K562 (cell line): ENCODE data around the gene METRNL. TPM values are rescaled to one million over a fixed set of nuclear protein-coding genes. Genes with fewer than 3 reads are reported as not detected.

Experiments used
- ATAC-seq: fragments of 200-7000 bp; cut with Tn5 transposase; 3 replicates; pipeline ENCODE4 v1.9.1; 2020; ENCODE audit warnings: moderate library complexity
- BruUV-seq: library from RNA; stranded (reverse); fragments of 400-500 nt; replicated peaks from 2 replicates; lab custom pipeline; 2021; lab: Mats Ljungman, UMichigan
- CTCF ChIA-PET: fragments of 300-600 bp; formaldehyde crosslinking; extraction: SDS; loops from one replicate; lab custom pipeline; 2021; ENCODE audit warnings: low intra/inter-chr PET ratio; lab: Yijun Ruan, JAX
- POLR2A ChIA-PET: fragments of 300-600, 350-650 bp; sonication (Branson Sonifier 250); formaldehyde crosslinking; extraction: SDS; loops from one replicate; lab custom pipeline; 2021; ENCODE audit warnings: antibody characterized with exemption, inconsistent platforms; lab: Yijun Ruan, JAX
- DNase-seq, 4 experiments: peaks; one replicate each; pipeline versions ENCODE4 v3.0.0 to v3.0.0-alpha.2; 2011 to 2018; ENCODE audit warnings: low spot score in 3 of 4, mixed read lengths in 3 of 4; ENCODE audit errors: extremely low read depth in 1 of 4
- FAIRE-seq: peaks from 2 replicates; lab custom pipeline; 2011; peaks lifted over from hg19 to GRCh38; lab: Jason Lieb, UNC
- H2AFZ ChIP-seq: 2 replicates; pipeline ENCODE4 v1.6.0; 2011; ENCODE audit warnings: low read depth, low read length, control low read depth, inconsistent platforms
- H3K27ac ChIP-seq: fragments of 200-600 bp; 3 replicates; pipeline ENCODE4 v1.8.0; 2011; ENCODE audit warnings: low read depth, mild to moderate bottlenecking, control low read depth, inconsistent platforms, low read length, moderate library complexity, mixed read lengths; ENCODE audit errors: extremely low read depth
- H3K27me3 ChIP-seq, 2 experiments: fragments of 300-600 bp in 1 of 2; 2 replicates in 1 of 2; 3 replicates in 1 of 2; pipeline versions ENCODE4 v1.6.0 to v1.8.0; 2011; ENCODE audit warnings: inconsistent platforms in 2 of 2, low read length in 2 of 2, mild to moderate bottlenecking in 1 of 2, mixed read lengths in 1 of 2, moderate library complexity in 1 of 2; ENCODE audit not compliant: control insufficient read depth in 2 of 2, insufficient read depth in 2 of 2
- H3K36me3 ChIP-seq: fragments of 300-600 bp; 3 replicates; pipeline ENCODE4 v1.8.0; 2011; ENCODE audit warnings: mild to moderate bottlenecking, low read length, inconsistent platforms; ENCODE audit not compliant: control insufficient read depth, insufficient read depth
- H3K4me1 ChIP-seq, 2 experiments: fragments of 200-600 bp in 1 of 2; replicated peaks in 1 of 2; 2 replicates in 1 of 2; 3 replicates in 1 of 2; pipeline versions ENCODE4 v1.5.1 to v1.8.0; 2011; ENCODE audit warnings: inconsistent platforms in 2 of 2, low read length in 2 of 2, mild to moderate bottlenecking in 1 of 2, mixed read lengths in 1 of 2, moderate library complexity in 1 of 2; ENCODE audit not compliant: control insufficient read depth in 2 of 2, insufficient read depth in 2 of 2
- H3K4me2 ChIP-seq: 2 replicates; pipeline ENCODE4 v1.6.1; 2011; ENCODE audit warnings: low read length, control low read depth, inconsistent platforms, mixed read lengths; ENCODE audit not compliant: insufficient read depth
- H3K4me3 ChIP-seq: fragments of 200-600 bp; sonication (generic), shearing (Covaris generic); 2 replicates; pipeline ENCODE4 v1.5.1; 2016; ENCODE audit warnings: control low read depth, inconsistent platforms
- H3K79me2 ChIP-seq: fragments of 200-600 bp; 3 replicates; pipeline ENCODE4 v1.8.0; 2011; ENCODE audit warnings: low read length, inconsistent platforms; ENCODE audit not compliant: control insufficient read depth, insufficient read depth
- H3K9ac ChIP-seq, 2 experiments: 2 replicates each; pipeline versions ENCODE4 v1.6.0 to v1.6.1; 2011; ENCODE audit warnings: low read depth in 2 of 2, low read length in 2 of 2, control low read depth in 1 of 2, inconsistent platforms in 1 of 2, mild to moderate bottlenecking in 1 of 2, mixed read lengths in 1 of 2; ENCODE audit not compliant: insufficient read depth in 1 of 2
- H3K9me1 ChIP-seq: one replicate; pipeline ENCODE4 v1.6.0; 2011; ENCODE audit warnings: inconsistent platforms, mild to moderate bottlenecking, low read length, moderate library complexity; ENCODE audit not compliant: control insufficient read depth, insufficient read depth
- H3K9me3 ChIP-seq: replicated peaks from 2 replicates; pipeline ENCODE4 v1.5.1; 2011; ENCODE audit warnings: low read depth, low read length, inconsistent platforms; ENCODE audit not compliant: control insufficient read depth, insufficient read depth
- H4K20me1 ChIP-seq: replicated peaks from 2 replicates; pipeline ENCODE4 v1.6.1; 2011; ENCODE audit warnings: low read length, inconsistent platforms, mixed read lengths; ENCODE audit not compliant: control insufficient read depth, insufficient read depth
- CGGBP1 ChIP-seq: fragments of 250-450 bp; sonication (Bioruptor Pico); IDR thresholded peaks from 2 replicates; pipeline ENCODE4 v1.9.0; 2021; ENCODE audit warnings: mild to moderate bottlenecking
- HNRNPK ChIP-seq: fragments of 200-400 bp; formaldehyde crosslinking; IDR thresholded peaks from one replicate; pipeline ENCODE4 v1.6.1; 2018; ENCODE audit warnings: mild to moderate bottlenecking, low read depth, low read length; ENCODE audit not compliant: poor library complexity, severe bottlenecking
- NR3C1 ChIP-seq: sonication (generic); formaldehyde crosslinking; IDR thresholded peaks from 2 replicates; pipeline ENCODE4 v1.8.1; 2022; ENCODE audit warnings: missing genetic modification reagents
- RBM39 ChIP-seq: fragments of 200-400 bp; formaldehyde crosslinking; optimal IDR thresholded peaks from 2 replicates; pipeline ENCODE3; 2018; ENCODE audit warnings: low read depth, low read length
- SREBF1 ChIP-seq: fragments of 150-350 bp; IDR thresholded peaks from 2 replicates; pipeline ENCODE4 v1.6.1; 2014; ENCODE audit warnings: antibody characterized with exemption, low read depth, low read length, borderline replicate concordance
- TAF9B ChIP-seq: fragments of 450-650 bp; IDR thresholded peaks from 2 replicates; pipeline ENCODE4 v1.6.1; 2018; ENCODE audit warnings: mild to moderate bottlenecking; ENCODE audit not compliant: partially characterized antibody
- TCF7 ChIP-seq: sonication (generic); IDR thresholded peaks from 2 replicates; pipeline ENCODE4 v1.6.1; 2016; ENCODE audit warnings: antibody characterized with exemption, borderline replicate concordance
- XRCC5 ChIP-seq: fragments of 200-400 bp; formaldehyde crosslinking; IDR thresholded peaks from 2 replicates; pipeline ENCODE4 v1.6.1; 2017; ENCODE audit warnings: low read depth, mild to moderate bottlenecking, low read length
- ZFP1 ChIP-seq: fragments of 450-650 bp; formaldehyde crosslinking; IDR thresholded peaks from 2 replicates; pipeline ENCODE4 v1.4.0; 2020; ENCODE audit warnings: mild to moderate bottlenecking, mixed read lengths
- ZNF174 ChIP-seq: fragments of 250-450 bp; sonication (Bioruptor Pico); IDR thresholded peaks from 2 replicates; pipeline ENCODE4 v1.4.0; 2020; ENCODE audit warnings: mild to moderate bottlenecking
- ZNF699 ChIP-seq: fragments of 250-450 bp; sonication (Bioruptor Pico); IDR thresholded peaks from 2 replicates; pipeline ENCODE4 v1.8.0; 2021; ENCODE audit warnings: mild to moderate bottlenecking, moderate library complexity; ENCODE audit not compliant: insufficient replicate concordance
- WGBS: fragments of 100-300 bp; shearing (Covaris generic); methylation state at CpG from one replicate; pipeline ENCODE4 v1.1.6; 2016; ENCODE audit warnings: low coverage, mixed read lengths; ENCODE audit not compliant: insufficient coverage; ENCODE audit errors: missing lambda C conversion rate; 5-methylcytosine and 5-hydroxymethylcytosine counted together
- in situ Hi-C: fragments of 300-500 bp; cut with MboI; formaldehyde crosslinking; loops from 4 replicates; pipeline ENCODE4 v1.15.0; 2018; ENCODE audit warnings: inconsistent platforms, mixed read lengths
- intact Hi-C: fragments of 100-400 bp; cut with micrococcal nuclease; formaldehyde crosslinking; loops from 2 replicates; pipeline ENCODE4 v1.14.2; 2022
- polyA plus RNA-seq, 8 experiments: library from polyadenylated mRNA; depleted of rRNA in 4 of 8; stranded (reverse) in 5 of 8; unstranded in 3 of 8; fragments of >200 nt; fragmentation: Nextera tagmentation in 2 of 8; fragmentation: Illumina TruSeq in 1 of 8; extraction: Ambion mirVana in 2 of 8; extraction: Trizol in 1 of 8; gene quantifications; 2 replicates each; pipeline versions ENCODE4 v1.2.1 to v1.2.3, GENCODE V29; 2011 to 2014; ENCODE audit warnings: inconsistent platforms in 1 of 8, missing spikeins in 1 of 8
- total RNA-seq, 7 experiments: library from RNA; depleted of rRNA in 6 of 7; stranded (reverse); fragments of >200 nt in 6 of 7; fragmentation: Illumina TruSeq in 2 of 7; extraction: Trizol in 2 of 7; gene quantifications; 2 replicates each; pipeline versions ENCODE4 v1.2.1 to v1.2.3, GENCODE V29; 2011 to 2021; ENCODE audit warnings: low replicate concordance in 1 of 7
- TF ChIP-seq, protein P1 (sequence below): fragments of 450-650 bp; IDR thresholded peaks from 2 replicates; pipeline ENCODE4 v1.6.1; 2016; ENCODE audit warnings: mild to moderate bottlenecking
- TF ChIP-seq, protein P2 (sequence below): fragments of 450-650 bp; IDR thresholded peaks from 2 replicates; pipeline ENCODE4 v1.6.1; 2016; ENCODE audit warnings: low read depth

The METRNL gene
- total and polyA plus RNA-seq, 9 of the 15 experiments (the other 6 are each of a cell fraction or from before 2014, with no cell fraction given) = 0.17 to 31.8 (median 2.9) TPM

DNA sequence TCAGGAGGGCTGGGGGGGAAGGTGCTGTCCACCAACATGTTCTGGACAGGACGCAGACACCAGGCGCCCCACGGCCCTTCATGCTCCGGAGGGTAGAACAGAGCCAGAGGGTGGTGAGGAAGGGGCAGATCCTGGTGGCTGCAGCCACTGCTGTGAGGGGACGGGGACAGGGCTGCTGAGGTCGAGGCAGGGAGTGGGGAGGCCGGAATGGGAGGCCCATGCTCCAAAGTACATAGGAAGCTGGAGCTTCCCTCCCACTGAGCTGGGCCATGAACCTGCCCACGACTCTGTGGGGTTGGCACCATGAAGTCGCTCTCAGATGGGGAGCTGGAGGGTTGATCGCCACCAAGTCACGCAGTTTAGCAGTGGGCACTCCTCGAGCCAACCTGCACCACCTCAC lies 8.0 kb upstream of the METRNL start:
- POLR2A ChIA-PET = no interaction called here
- CTCF ChIA-PET = no interaction called here
- H3K27me3 ChIP-seq = no peaks in the 10 kb centered on the region; a peak in 1 of 5 replicates
- no peak overlapping the region for H3K4me3 ChIP-seq
- no peaks in the 10 kb centered on the region for H3K79me2 ChIP-seq
- H3K27ac ChIP-seq = no peak overlapping the region
- peaks cover 3% of the 10 kb centered on the region for H3K9me1 ChIP-seq
- H3K4me2 ChIP-seq = no peak overlapping the region
- in situ Hi-C loops = no loop called here
- TF ChIP-seq ZNF699 (CRISPR knock-in tag) (no peak), NR3C1 (CRISPR knock-in tag) (no peak), ZFP1 (CRISPR knock-in tag) (no peak), XRCC5 (no peak), CGGBP1 (CRISPR knock-in tag) (no peak), ZNF174 (no peak), TCF7 (no peak), RBM39 (no peak), TAF9B (no peak), SREBF1 (no peak), HNRNPK (no peak)
- TF ChIP-seq, protein P1, sequence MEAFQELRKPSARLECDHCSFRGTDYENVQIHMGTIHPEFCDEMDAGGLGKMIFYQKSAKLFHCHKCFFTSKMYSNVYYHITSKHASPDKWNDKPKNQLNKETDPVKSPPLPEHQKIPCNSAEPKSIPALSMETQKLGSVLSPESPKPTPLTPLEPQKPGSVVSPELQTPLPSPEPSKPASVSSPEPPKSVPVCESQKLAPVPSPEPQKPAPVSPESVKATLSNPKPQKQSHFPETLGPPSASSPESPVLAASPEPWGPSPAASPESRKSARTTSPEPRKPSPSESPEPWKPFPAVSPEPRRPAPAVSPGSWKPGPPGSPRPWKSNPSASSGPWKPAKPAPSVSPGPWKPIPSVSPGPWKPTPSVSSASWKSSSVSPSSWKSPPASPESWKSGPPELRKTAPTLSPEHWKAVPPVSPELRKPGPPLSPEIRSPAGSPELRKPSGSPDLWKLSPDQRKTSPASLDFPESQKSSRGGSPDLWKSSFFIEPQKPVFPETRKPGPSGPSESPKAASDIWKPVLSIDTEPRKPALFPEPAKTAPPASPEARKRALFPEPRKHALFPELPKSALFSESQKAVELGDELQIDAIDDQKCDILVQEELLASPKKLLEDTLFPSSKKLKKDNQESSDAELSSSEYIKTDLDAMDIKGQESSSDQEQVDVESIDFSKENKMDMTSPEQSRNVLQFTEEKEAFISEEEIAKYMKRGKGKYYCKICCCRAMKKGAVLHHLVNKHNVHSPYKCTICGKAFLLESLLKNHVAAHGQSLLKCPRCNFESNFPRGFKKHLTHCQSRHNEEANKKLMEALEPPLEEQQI = no peak
- TF ChIP-seq, protein P2, sequence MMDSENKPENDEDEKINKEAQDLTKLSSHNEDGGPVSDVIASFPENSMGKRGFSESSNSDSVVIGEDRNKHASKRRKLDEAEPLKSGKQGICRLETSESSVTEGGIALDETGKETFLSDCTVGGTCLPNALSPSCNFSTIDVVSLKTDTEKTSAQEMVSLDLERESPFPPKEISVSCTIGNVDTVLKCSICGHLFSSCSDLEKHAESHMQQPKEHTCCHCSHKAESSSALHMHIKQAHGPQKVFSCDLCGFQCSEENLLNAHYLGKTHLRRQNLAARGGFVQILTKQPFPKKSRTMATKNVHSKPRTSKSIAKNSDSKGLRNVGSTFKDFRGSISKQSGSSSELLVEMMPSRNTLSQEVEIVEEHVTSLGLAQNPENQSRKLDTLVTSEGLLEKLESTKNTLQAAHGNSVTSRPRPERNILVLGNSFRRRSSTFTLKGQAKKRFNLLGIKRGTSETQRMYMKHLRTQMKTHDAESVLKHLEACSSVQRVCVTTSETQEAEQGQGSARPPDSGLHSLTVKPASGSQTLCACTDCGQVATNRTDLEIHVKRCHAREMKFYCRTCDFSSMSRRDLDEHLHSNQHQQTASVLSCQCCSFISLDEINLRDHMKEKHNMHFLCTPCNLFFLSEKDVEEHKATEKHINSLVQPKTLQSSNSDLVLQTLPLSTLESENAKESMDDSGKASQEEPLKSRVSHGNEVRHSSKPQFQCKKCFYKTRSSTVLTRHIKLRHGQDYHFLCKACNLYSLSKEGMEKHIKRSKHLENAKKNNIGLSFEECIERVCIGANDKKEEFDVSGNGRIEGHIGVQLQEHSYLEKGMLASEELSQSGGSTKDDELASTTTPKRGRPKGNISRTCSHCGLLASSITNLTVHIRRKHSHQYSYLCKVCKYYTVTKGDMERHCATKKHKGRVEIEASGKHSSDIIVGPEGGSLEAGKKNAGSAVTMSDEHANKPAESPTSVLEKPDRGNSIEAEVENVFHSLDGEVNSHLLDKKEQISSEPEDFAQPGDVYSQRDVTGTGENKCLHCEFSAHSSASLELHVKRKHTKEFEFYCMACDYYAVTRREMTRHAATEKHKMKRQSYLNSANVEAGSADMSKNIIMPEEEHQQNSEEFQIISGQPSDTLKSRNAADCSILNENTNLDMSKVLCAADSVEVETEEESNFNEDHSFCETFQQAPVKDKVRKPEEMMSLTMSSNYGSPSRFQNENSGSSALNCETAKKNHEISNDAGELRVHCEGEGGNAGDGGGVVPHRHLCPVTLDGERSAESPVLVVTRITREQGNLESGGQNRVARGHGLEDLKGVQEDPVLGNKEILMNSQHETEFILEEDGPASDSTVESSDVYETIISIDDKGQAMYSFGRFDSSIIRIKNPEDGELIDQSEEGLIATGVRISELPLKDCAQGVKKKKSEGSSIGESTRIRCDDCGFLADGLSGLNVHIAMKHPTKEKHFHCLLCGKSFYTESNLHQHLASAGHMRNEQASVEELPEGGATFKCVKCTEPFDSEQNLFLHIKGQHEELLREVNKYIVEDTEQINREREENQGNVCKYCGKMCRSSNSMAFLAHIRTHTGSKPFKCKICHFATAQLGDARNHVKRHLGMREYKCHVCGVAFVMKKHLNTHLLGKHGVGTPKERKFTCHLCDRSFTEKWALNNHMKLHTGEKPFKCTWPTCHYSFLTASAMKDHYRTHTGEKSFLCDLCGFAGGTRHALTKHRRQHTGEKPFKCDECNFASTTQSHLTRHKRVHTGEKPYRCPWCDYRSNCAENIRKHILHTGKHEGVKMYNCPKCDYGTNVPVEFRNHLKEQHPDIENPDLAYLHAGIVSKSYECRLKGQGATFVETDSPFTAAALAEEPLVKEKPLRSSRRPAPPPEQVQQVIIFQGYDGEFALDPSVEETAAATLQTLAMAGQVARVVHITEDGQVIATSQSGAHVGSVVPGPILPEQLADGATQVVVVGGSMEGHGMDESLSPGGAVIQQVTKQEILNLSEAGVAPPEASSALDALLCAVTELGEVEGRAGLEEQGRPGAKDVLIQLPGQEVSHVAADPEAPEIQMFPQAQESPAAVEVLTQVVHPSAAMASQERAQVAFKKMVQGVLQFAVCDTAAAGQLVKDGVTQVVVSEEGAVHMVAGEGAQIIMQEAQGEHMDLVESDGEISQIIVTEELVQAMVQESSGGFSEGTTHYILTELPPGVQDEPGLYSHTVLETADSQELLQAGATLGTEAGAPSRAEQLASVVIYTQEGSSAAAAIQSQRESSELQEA = no peak
- TF ChIP-seq, all 486 proteins: peak for 0
- intact Hi-C loops = no loop called here
- Histone ChIP-seq H4K20me1 (no peaks in the 10 kb centered on the region), H3K9me3 (no peaks in the 10 kb centered on the region), H3K4me1 (peaks cover 25 to 86% of the 10 kb centered on the region in 2 experiments), H2AFZ (no peak overlapping the region), H3K9ac (peak overlapping the region in 1 of 2 experiments; percentile 24; a peak in 2 of 4 replicates), H3K36me3 (no peaks in the 10 kb centered on the region)
- no peak for ATAC-seq
- no TSS peak for BruUV-seq
- no peak for FAIRE-seq
- no peak for DNase-seq
- 71% methylated on average over 12 of the region's 12 CpGs for WGBS
